ENCODE results near the gene ANKRD35. TPM values are rescaled to one million over a fixed set of nuclear protein-coding genes. Genes with fewer than 3 reads are reported as not detected.
"Not testable (repeated sequence)": the region's sequence is repeated elsewhere in the genome, so short reads cannot be mapped to it uniquely, and the experiment has no call there.

The ANKRD35 gene
- 2.5 and 3.1 TPM in 2 replicates for polyA plus RNA-seq (2014; cell fraction: cytosol; rRNA removed)
- 1.9 and 2.2 TPM in 2 replicates for polyA plus RNA-seq (2014; cell fraction: nucleus; rRNA removed)

GRCh38 chr1:145885738-145886287 lies at the start of gene ANKRD35:
TSS of gene ANKRD35 (minus strand) at chr1:145885866. CDS start at chr1:145885758, 108 bp downstream.
- peak; percentile 81 for DNase-seq (ENCODE audit: low spot score)

GRCh38 chr1:145932522-145933009 lies 46.9 kb upstream of the ANKRD35 start:
- DNase-seq (ENCODE audit: low spot score) = not testable (repeated sequence)

- DNase-seq (ENCODE audit: low spot score) = no peak
These were observed 42.4 kb upstream of the ANKRD35 start for GRCh38 chr1:145927916-145928643.

- DNase-seq (ENCODE audit: low spot score) = peak; percentile 99
These were observed 41.6 kb upstream of the ANKRD35 start, which contains the start of gene RBM8A for GRCh38 chr1:145927063-145927886. TSS of gene RBM8A (minus strand) at chr1:145927484. CDS start at chr1:145927426, 58 bp downstream.

GRCh38 chr1:145926686-145927062 lies 41.0 kb upstream of the ANKRD35 start:
- no peak for DNase-seq (ENCODE audit: low spot score)

- DNase-seq (ENCODE audit: low spot score) = no peak
These were observed 36.6 kb upstream of the ANKRD35 start for GRCh38 chr1:145922266-145922665.

GRCh38 chr1:145920297-145920696 lies 34.6 kb upstream of the ANKRD35 start:
- not testable (repeated sequence) for DNase-seq (ENCODE audit: low spot score)

- peak; percentile 37 for DNase-seq (ENCODE audit: low spot score)
These were observed 33.6 kb upstream of the ANKRD35 start for GRCh38 chr1:145918992-145919939.

GRCh38 chr1:145918144-145918991 lies 32.7 kb upstream of the ANKRD35 start, which contains the start of gene PEX11B:
TSS of gene PEX11B (minus strand) at chr1:145918717. CDS start at chr1:145918688, 29 bp downstream.
- DNase-seq (ENCODE audit: low spot score) = peak; percentile 93

- no peak for DNase-seq (ENCODE audit: low spot score)
These were observed 31.9 kb upstream of the ANKRD35 start for GRCh38 chr1:145917595-145917994.

- DNase-seq (ENCODE audit: low spot score) = no peak
These were observed 31.1 kb upstream of the ANKRD35 start for GRCh38 chr1:145916745-145917144.

GRCh38 chr1:145912128-145912641 lies 26.5 kb upstream of the ANKRD35 start:
- DNase-seq (ENCODE audit: low spot score) = no peak

- DNase-seq (ENCODE audit: low spot score) = no peak
These were observed 23.0 kb upstream of the ANKRD35 start for GRCh38 chr1:145908653-145909052.

GRCh38 chr1:145906954-145907753 lies 21.5 kb upstream of the ANKRD35 start:
- peak; percentile 27 for DNase-seq (ENCODE audit: low spot score)

- DNase-seq (ENCODE audit: low spot score) = no peak
These were observed 15.8 kb upstream of the ANKRD35 start for GRCh38 chr1:145901312-145902021.

GRCh38 chr1:145898756-145899155 lies 13.1 kb upstream of the ANKRD35 start:
- DNase-seq (ENCODE audit: low spot score) = no peak

- DNase-seq (ENCODE audit: low spot score) = no peak
These were observed 12.3 kb upstream of the ANKRD35 start for GRCh38 chr1:145897969-145898368.

- DNase-seq (ENCODE audit: low spot score) = no peak
These were observed 9.8 kb upstream of the ANKRD35 start for GRCh38 chr1:145895471-145895870.

All from SK-N-DZ (cell line).